HCT116 (cell line): ENCODE results near the gene ACSF2. TPM values are rescaled to one million over a fixed set of nuclear protein-coding genes. Genes with fewer than 3 reads are reported as not detected.

Source experiments
- ATAC-seq: fragments of 200-7000 bp; cut with Tn5 transposase; 2 replicates; pipeline ENCODE4 v1.9.1; 2020; ENCODE audit warnings: mild to moderate bottlenecking, moderate library complexity
- BruUV-seq: library from RNA; stranded (reverse); fragments of 400-500 nt; replicated peaks from 2 replicates; lab custom pipeline; 2021; lab: Mats Ljungman, UMichigan
- CTCF ChIA-PET: fragments of 300-600 bp; sonication (Branson Sonifier 250); formaldehyde crosslinking; loops from one replicate; lab custom pipeline; 2021; ENCODE audit warnings: antibody characterized with exemption; lab: Charles Lee
- POLR2A ChIA-PET: fragments of 300-600, 350-600 bp; sonication (Branson Sonifier 250); formaldehyde crosslinking; loops from one replicate; lab custom pipeline; 2021; ENCODE audit warnings: antibody characterized with exemption; lab: Charles Lee
- RAD21 ChIA-PET, 2 experiments: fragments of 300-600 bp; sonication (Branson Sonifier 250); formaldehyde crosslinking; loops; one replicate each; lab custom pipeline; 2023; ENCODE audit warnings: low total read pairs in 2 of 2; ENCODE audit not compliant: uncharacterized antibody in 2 of 2, unreplicated experiment in 2 of 2, low non-redundant PET in 1 of 2; lab: Charles Lee
- DNase-seq: peaks from one replicate; pipeline ENCODE4 v3.0.0-alpha.2; 2010; ENCODE audit warnings: low read depth, low spot score
- H2AFZ ChIP-seq: fragments of 200-600 bp; shearing (Covaris generic), sonication (generic); 2 replicates; pipeline ENCODE4 v1.6.1; 2017; ENCODE audit warnings: low read depth, mixed run types, mixed read lengths, antibody characterized with exemption, low read length; ENCODE audit not compliant: poor library complexity, severe bottlenecking
- H3K27ac ChIP-seq: 2 replicates; pipeline ENCODE4 v1.5.1; 2012; ENCODE audit warnings: low read depth, low read length
- H3K27me3 ChIP-seq: fragments of 200-600 bp; sonication (generic); 2 replicates; pipeline ENCODE4 v1.6.1; 2016; ENCODE audit warnings: mixed run types, low read length, mixed read lengths; ENCODE audit not compliant: insufficient read depth
- H3K36me3 ChIP-seq, 2 experiments: fragments of 200-500 bp in 1 of 2; fragments of 200-600 bp in 1 of 2; sonication (Bioruptor generic) in 1 of 2; sonication (generic) in 1 of 2; 2 replicates each; pipeline versions ENCODE4 v1.5.1 to v1.6.1; 2014 to 2016; ENCODE audit warnings: low read length in 2 of 2, inconsistent platforms in 1 of 2, mixed read lengths in 1 of 2, mixed run types in 1 of 2; ENCODE audit not compliant: insufficient read depth in 2 of 2, control insufficient read depth in 1 of 2
- H3K4me1 ChIP-seq, 2 experiments: fragments of 200-600 bp in 1 of 2; sonication (generic) in 1 of 2; 2 replicates each; pipeline versions ENCODE4 v1.5.1 to v1.6.1; 2012 to 2017; ENCODE audit warnings: low read length in 2 of 2, inconsistent platforms in 1 of 2, mild to moderate bottlenecking in 1 of 2, mixed read lengths in 1 of 2, mixed run types in 1 of 2, moderate library complexity in 1 of 2; ENCODE audit not compliant: insufficient read depth in 2 of 2, control insufficient read depth in 1 of 2
- H3K4me2 ChIP-seq: fragments of 200-600 bp; sonication (generic); 2 replicates; pipeline ENCODE4 v1.6.1; 2017; ENCODE audit warnings: mixed run types, low read length, mixed read lengths
- H3K4me3 ChIP-seq, 2 experiments: fragments of 200-600 bp in 1 of 2; sonication (generic) in 1 of 2; replicated peaks in 1 of 2; 2 replicates each; pipeline ENCODE4 v1.5.1; 2011 to 2016; ENCODE audit warnings: low read length in 2 of 2, control low read depth in 1 of 2, low read depth in 1 of 2, mild to moderate bottlenecking in 1 of 2, mixed read lengths in 1 of 2, mixed run types in 1 of 2
- H3K79me2 ChIP-seq: fragments of 200-600 bp; sonication (generic); 2 replicates; pipeline ENCODE4 v1.6.1; 2017; ENCODE audit warnings: mild to moderate bottlenecking, mixed run types, low read length, moderate library complexity, mixed read lengths; ENCODE audit not compliant: insufficient read depth
- H3K9ac ChIP-seq: fragments of 200-600 bp; sonication (generic); 2 replicates; pipeline ENCODE4 v1.6.1; 2016; ENCODE audit warnings: low read length, mixed read lengths
- H3K9me2 ChIP-seq: fragments of 200-600 bp; sonication (generic), shearing (Covaris generic); 2 replicates; pipeline ENCODE4 v1.6.1; 2017; ENCODE audit warnings: mixed run types, mild to moderate bottlenecking, moderate library complexity; ENCODE audit not compliant: insufficient read depth
- H3K9me3 ChIP-seq, 2 experiments: fragments of 200-500 bp in 1 of 2; fragments of 200-600 bp in 1 of 2; sonication (Bioruptor generic) in 1 of 2; sonication (generic) in 1 of 2; 2 replicates each; pipeline ENCODE4 v1.6.1; 2014 to 2017; ENCODE audit warnings: low read length in 2 of 2, mixed read lengths in 2 of 2, inconsistent platforms in 1 of 2, low read depth in 1 of 2, mild to moderate bottlenecking in 1 of 2, mixed run types in 1 of 2, moderate library complexity in 1 of 2; ENCODE audit not compliant: control insufficient read depth in 1 of 2, insufficient read depth in 1 of 2
- H4K20me1 ChIP-seq: fragments of 200-600 bp; sonication (generic), shearing (Covaris generic); 2 replicates; pipeline ENCODE4 v1.6.1; 2017; ENCODE audit warnings: mixed run types, mild to moderate bottlenecking, moderate library complexity; ENCODE audit not compliant: insufficient read depth
- ATF3 ChIP-seq: IDR thresholded peaks from 2 replicates; pipeline ENCODE4 v1.6.1; 2012
- CBX3 ChIP-seq: IDR thresholded peaks from 2 replicates; pipeline ENCODE4 v1.6.1; 2012; ENCODE audit warnings: low read depth
- CEBPB ChIP-seq: IDR thresholded peaks from 2 replicates; pipeline ENCODE4 v1.6.1; 2012; ENCODE audit warnings: low read depth
- CTCF ChIP-seq, 3 experiments: fragments of 200-600 bp in 1 of 3; sonication (generic) in 1 of 3; IDR thresholded peaks in 2 of 3; conservative IDR thresholded peaks in 1 of 3; 2 replicates each; pipeline ENCODE4 v1.5.1; 2012 to 2017; ENCODE audit warnings: low read depth in 2 of 3, low read length in 2 of 3, antibody characterized with exemption in 1 of 3, borderline replicate concordance in 1 of 3, control low read depth in 1 of 3, mild to moderate bottlenecking in 1 of 3, mixed read lengths in 1 of 3, mixed run types in 1 of 3, moderate library complexity in 1 of 3; ENCODE audit not compliant: insufficient read depth in 1 of 3
- ELF1 ChIP-seq: IDR thresholded peaks from 2 replicates; pipeline ENCODE4 v1.6.1; 2012; ENCODE audit warnings: low read depth, borderline replicate concordance
- EZH2phosphoT487 ChIP-seq: fragments of 200-600 bp; IDR thresholded peaks from 2 replicates; pipeline ENCODE4 v1.6.1; 2018; ENCODE audit warnings: antibody characterized with exemption, borderline replicate concordance
- FOSL1 ChIP-seq: IDR thresholded peaks from 2 replicates; pipeline ENCODE4 v1.6.1; 2012; ENCODE audit warnings: low read depth
- MAX ChIP-seq: IDR thresholded peaks from 2 replicates; pipeline ENCODE4 v1.6.1; 2012
- POLR2A ChIP-seq: IDR thresholded peaks from 2 replicates; pipeline ENCODE4 v1.7.0; 2011; ENCODE audit warnings: borderline replicate concordance; ENCODE audit not compliant: insufficient read depth, insufficient read length; ENCODE audit errors: extremely low read depth
- POLR2AphosphoS5 ChIP-seq: IDR thresholded peaks from 2 replicates; pipeline ENCODE4 v1.6.1; 2011; ENCODE audit warnings: mild to moderate bottlenecking, low read depth, low read length, moderate library complexity
- RAD21 ChIP-seq: IDR thresholded peaks from 2 replicates; pipeline ENCODE4 v1.6.1; 2012; ENCODE audit warnings: low read depth, mild to moderate bottlenecking
- REST ChIP-seq: IDR thresholded peaks from 2 replicates; pipeline ENCODE4 v1.6.1; 2012; ENCODE audit warnings: low read depth
- SIN3A ChIP-seq: IDR thresholded peaks from 2 replicates; pipeline ENCODE4 v1.6.1; 2012; ENCODE audit warnings: low read depth
- SP1 ChIP-seq: IDR thresholded peaks from 2 replicates; pipeline ENCODE4 v1.6.1; 2012; ENCODE audit warnings: low read depth
- TCF7L2 ChIP-seq: IDR thresholded peaks from 2 replicates; pipeline ENCODE4 v1.7.0; 2011; ENCODE audit warnings: borderline replicate concordance, inconsistent platforms; ENCODE audit not compliant: insufficient read depth, insufficient read length; ENCODE audit errors: extremely low read depth
- YY1 ChIP-seq: IDR thresholded peaks from 2 replicates; pipeline ENCODE4 v1.6.1; 2011; ENCODE audit warnings: low read length, low read depth, moderate library complexity, mild to moderate bottlenecking; ENCODE audit not compliant: insufficient replicate concordance; ENCODE audit errors: extremely low read depth
- ZFX ChIP-seq: fragments of 450-650 bp; IDR thresholded peaks from 2 replicates; pipeline ENCODE4 v1.6.1; 2017
- intact Hi-C: fragments of 100-400 bp; cut with micrococcal nuclease; formaldehyde crosslinking; loops from 2 replicates; pipeline ENCODE4 v1.10.0; 2022
- total RNA-seq: library from RNA; stranded (reverse); gene quantifications from one replicate; pipeline ENCODE4 v1.2.1, GENCODE V29; 2021; ENCODE audit not compliant: unreplicated experiment

The ACSF2 gene
- total RNA-seq, 1 experiment from 2014 or later: 52.4 TPM

GRCh38 chr17:50514936-50515702 lies 89.1 kb downstream of the ACSF2 start:
- no peaks in the 10 kb centered on the region for H3K79me2 ChIP-seq
- peaks cover 0 to 17% of the 10 kb centered on the region in 2 experiments; a peak in 2 of 4 replicates for H3K4me1 ChIP-seq

More at GRCh38 chr17:50514936-50515702, 89.1 kb downstream of the ACSF2 start:
- no peaks in the 10 kb centered on the region for H3K27me3 ChIP-seq
- no peak overlapping the region for H3K4me2 ChIP-seq
- no peaks in the 10 kb centered on the region for H4K20me1 ChIP-seq
- H3K36me3 ChIP-seq: no peaks in the 10 kb centered on the region
- no peak overlapping the region for H2AFZ ChIP-seq
- H3K9me2 ChIP-seq: no peaks in the 10 kb centered on the region
- ATAC-seq: no peak
- no peak overlapping the region for H3K4me3 ChIP-seq
- POLR2A ChIA-PET: interaction anchor here (0.9 kb wide), 1 partner anchor 15 kb away, joined by 3 read pairs; no protein-coding TSS in a partner anchor
- CTCF ChIA-PET: interaction anchor here (0.6 to 1.8 kb wide), 2 partner anchors 14 to 36 kb away, joined by 3 to 12 read pairs; no protein-coding TSS in a partner anchor
- intact Hi-C loops: no loop called here
- no TSS peak for BruUV-seq
- H3K9ac ChIP-seq: no peak overlapping the region
- no peak overlapping the region for H3K27ac ChIP-seq
- TF ChIP-seq SP1 (no peak), REST (no peak), CEBPB (no peak), MAX (no peak; the same call in 1 of the 2 replicates), FOSL1 (no peak), SIN3A (no peak), ELF1 (no peak), POLR2AphosphoS5 (no peak), YY1 (no peak), RAD21 (no peak), ATF3 (no peak), EZH2phosphoT487 (no peak), TCF7L2 (no peak), POLR2A (no peak), ZFX (no peak), CTCF (IDR thresholded peaks at IDR 0.05 in 2 of 3, conservative IDR thresholded peaks at IDR 0.05 in 1 of 3; ENCODE audit: borderline replicate concordance in 1 of 3, insufficient read depth in 1 of 3, low read depth in 2 of 3, low read length in 2 of 3) (no peak), CBX3 (no peak)
- RAD21 ChIA-PET: no interaction called here
- DNase-seq: no peak
- H3K9me3 ChIP-seq: no peaks in the 10 kb centered on the region
